GM19239 (cell line): Measurements from ENCODE around the gene SFRP5.

ENCODE experiments used
- DNase-seq: peaks from one replicate; pipeline ENCODE4 v3.0.0; 2011; ENCODE audit warnings: low spot score; ENCODE audit not compliant: insufficient read length
- FAIRE-seq: peaks from 2 replicates; lab custom pipeline; 2011; peaks lifted over from hg19 to GRCh38; lab: Jason Lieb, UNC

SFRP5 gene, protein sequence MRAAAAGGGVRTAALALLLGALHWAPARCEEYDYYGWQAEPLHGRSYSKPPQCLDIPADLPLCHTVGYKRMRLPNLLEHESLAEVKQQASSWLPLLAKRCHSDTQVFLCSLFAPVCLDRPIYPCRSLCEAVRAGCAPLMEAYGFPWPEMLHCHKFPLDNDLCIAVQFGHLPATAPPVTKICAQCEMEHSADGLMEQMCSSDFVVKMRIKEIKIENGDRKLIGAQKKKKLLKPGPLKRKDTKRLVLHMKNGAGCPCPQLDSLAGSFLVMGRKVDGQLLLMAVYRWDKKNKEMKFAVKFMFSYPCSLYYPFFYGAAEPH

DNA sequence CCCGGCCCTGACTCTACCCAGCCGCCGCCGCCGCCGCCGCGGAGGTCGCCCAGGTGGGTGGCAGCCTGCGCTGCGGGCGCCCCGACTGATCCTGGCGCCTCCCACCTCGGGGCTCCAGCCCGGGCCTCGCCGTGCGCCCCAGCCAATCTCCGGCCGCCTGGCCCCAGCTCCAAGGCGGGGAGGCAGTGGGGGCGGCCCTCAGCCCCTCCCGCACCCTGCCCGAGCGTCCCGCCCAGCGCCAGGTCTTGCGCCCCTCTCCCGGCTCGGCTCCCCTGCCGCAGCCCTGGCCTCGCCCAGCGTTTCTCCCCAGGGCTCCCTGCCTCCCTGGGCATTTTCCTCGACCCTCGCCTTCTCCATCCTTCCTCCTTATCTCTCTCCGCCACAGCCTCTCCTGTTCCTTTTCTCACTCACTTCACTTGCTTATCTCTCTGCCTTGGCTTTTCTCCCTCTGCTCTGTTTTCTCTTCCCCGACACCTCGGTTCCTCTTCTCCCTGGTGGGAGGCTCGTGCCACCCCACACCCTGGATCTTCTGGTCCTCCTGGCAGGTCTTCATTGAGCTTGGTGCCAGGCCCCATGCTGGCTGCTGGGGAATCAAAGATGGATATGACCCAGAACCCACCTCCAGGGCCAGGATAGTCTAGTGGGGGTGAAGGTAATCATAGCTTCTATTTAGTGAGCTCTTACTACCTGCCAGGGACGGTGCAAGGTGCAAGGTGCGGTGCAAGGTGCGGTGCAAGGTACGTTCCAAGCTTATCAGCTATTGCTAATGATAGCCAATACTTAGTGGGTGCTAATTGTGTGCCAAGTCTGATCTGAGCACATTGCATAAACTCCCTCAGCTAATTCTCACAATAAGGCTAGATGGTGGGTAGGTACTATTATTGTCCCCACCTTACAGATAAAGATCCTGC, at the start of gene SFRP5:
SFRP5 (minus strand) TSS at position 87 of the 911 bp plus-strand sequence. CDS start 166 bp downstream, outside the sequence.
- DNase-seq = no peak

DNA sequence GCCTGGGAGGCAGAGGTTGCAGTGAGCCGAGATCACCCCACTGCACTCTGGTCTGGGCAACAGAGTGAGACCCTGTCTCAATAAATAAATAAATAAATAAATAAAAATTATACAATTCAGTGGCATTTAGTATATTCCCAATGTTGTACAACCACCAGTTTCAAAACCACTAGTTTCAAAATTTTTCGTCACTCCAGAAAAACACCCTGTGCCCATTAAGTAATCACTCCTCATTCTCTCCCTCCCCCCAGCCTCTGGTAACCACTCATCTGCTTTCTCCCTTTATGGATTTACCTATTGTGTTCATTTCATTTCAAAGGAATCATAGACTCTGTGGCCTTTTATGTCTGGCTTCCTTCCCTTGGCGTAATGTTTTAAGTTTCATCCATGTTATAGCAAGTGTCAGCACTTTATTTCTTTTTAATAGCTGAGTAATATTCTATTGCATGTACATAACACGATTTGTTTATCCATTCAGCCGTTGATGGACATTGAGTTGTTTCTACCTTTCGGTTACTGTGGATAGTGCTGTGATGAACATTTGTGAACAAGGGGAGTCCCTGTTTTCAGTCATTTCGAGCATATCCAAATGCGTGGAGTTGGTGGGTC, 48.4 kb upstream of the SFRP5 start:
- DNase-seq (no peak), FAIRE-seq (no peak)

More for the DNA sequence above, at the start of gene SFRP5:
- no peak for FAIRE-seq

DNA sequence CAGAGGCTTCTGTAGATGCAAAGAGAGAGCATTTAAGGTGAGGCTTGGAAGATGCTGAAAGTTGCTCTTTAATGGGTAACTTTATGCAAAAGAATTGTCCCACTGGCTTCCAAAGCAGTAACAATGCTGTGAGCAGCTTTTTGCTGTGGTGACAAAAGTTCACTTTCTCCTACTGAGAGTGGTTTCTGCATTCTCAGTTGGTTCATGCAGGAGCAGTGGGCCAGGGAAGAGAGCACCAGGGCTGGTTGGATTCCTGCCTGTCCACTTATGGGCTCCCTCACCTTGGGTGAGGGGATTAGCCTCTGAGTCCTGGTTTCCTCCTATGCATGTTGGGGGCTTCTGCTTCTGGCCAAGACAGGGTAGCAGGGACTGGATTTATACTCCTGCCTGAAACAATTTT, 46.8 kb upstream of the SFRP5 start:
- no peak for DNase-seq
- FAIRE-seq = no peak

DNA sequence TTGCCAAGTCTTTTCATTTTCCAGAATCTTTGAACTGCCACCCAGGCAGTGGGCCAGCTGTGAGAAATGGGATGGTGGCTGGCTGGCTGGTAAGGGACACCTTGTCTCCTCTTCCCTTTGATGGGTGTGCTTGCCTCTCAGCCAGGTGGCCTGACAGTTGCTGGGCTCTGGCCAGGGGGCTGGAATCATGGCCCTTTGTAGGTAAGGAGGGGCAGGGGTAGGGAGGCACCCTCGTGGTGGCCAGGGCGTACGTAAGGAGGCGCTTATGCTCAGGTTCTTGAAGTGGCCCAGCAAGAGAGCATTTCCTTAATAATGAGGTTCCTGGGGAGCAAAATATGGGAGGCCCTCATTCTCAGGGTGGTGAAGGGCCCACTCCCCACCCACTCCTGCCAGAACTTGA, 44.8 kb upstream of the SFRP5 start:
- FAIRE-seq = no peak
- no peak for DNase-seq

DNA sequence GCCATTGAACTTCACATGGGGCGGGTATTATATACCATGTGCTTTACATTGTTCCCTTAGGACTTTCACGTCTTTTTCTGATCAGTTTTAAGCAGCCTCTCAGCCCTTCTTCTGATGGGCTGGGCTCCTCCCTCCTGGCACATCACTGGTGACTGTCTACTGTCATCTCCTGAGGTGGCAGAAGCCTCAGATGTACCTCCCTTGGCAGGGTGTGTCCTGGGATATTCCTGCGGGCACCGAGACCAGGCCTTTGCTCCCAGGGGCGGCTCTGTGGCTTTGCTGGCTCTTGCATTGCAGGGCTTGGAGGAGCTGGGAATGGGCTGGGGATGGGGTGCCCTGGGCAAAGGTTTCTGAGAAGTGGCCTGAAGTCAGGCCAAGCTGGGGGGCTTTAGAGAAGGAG, 43.2 kb upstream of the SFRP5 start:
- FAIRE-seq = no peak
- no peak for DNase-seq

DNA sequence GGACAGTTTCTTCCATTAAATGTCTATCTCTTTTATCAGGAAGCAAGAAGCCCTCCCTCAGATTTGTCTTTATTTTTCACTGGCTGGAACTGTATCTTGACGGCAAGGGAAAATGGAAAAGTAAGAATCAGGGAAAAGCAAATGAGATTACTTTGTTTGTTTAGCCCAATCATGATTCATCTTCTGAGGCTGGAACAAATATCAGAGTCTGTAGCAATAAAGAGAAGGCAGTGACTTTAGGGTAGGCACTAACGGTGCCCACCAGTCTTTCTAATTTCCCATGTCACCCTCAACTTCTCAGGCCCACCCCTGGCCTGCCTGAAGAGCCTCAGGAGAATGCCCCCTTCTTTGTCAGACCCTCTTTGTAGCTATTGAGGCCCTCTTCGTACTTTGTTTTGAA, 41.5 kb upstream of the SFRP5 start:
- DNase-seq (no peak), FAIRE-seq (no peak)

DNA sequence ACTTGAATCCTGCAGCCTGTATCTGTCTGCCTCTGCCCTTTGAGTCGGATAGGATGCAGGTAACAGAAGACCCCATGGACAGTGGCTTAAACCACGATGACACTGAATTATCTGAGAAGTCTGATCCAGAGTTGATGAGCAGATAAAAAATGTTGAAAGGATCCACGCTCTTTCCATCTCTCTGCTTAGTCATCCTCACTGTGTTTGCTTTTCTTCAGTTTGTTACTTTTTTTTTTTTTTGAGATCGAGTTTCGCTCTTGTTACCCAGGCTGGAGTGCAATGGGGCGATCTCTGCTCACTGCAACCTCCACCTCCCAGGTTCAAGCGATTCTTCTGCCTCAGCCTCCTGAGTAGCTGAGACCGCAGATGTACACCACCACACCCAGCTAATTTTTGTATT, 40.9 kb upstream of the SFRP5 start:
- FAIRE-seq (no peak), DNase-seq (no peak)

DNA sequence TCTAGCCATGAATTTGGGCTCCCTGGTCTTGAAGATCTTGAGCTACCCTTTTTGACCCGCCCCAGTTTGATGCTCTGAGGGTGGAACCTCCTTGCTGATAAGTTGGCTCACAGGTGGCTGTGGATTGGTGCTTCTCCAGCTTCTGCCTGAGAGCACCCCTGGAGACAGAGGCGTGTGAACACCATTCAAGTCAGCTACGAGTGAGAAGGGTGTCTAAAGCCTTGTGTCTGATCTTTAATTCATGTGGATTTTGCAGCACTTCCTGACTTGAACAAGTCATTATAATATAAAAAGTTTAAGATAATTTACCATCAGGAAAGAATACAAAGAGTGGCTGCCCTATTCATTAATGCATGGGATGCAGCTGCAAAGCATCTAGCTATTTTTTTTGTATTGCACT, 40.2 kb upstream of the SFRP5 start:
- FAIRE-seq = no peak
- no peak for DNase-seq

DNA sequence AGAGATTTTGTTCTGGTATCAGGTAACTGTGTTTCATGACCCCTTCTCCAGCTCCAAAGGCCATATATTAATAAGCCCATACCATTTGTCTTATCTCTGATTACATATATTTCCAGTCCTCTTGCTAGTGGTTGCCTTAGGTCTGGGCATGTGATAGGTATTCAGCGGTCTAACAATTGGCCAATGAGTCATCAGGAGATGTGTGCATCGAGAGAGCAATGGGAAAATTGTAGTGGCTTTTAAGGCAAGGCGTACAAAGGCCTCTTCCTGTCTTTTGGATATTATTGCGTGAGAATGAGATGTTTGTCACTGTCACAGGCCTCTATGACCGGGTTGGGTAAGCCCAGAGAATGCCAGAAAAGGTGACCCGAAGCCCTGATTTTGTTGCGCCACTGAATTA, 38.6 kb upstream of the SFRP5 start:
- FAIRE-seq (no peak), DNase-seq (no peak)

DNA sequence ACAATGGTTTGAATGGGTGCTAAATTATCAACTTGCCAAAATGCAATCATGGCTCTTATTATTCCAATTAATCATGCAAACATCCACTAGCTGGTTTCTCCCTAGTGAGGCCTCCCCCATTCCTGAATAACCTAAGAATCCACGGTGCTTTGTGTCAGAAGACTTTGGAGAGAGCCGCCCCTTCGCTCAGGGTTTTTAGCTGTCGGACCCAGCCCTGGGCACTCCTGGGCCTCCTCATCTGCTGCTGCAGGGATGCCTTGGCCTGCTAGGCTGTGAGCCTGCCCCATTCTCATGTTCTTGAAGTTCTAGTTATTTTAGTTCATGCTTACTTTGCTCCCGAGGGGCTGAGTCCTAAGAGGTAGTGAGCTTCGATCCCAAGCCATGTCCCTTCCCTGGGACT, 34.1 kb upstream of the SFRP5 start:
- DNase-seq = no peak
- no peak for FAIRE-seq

DNA sequence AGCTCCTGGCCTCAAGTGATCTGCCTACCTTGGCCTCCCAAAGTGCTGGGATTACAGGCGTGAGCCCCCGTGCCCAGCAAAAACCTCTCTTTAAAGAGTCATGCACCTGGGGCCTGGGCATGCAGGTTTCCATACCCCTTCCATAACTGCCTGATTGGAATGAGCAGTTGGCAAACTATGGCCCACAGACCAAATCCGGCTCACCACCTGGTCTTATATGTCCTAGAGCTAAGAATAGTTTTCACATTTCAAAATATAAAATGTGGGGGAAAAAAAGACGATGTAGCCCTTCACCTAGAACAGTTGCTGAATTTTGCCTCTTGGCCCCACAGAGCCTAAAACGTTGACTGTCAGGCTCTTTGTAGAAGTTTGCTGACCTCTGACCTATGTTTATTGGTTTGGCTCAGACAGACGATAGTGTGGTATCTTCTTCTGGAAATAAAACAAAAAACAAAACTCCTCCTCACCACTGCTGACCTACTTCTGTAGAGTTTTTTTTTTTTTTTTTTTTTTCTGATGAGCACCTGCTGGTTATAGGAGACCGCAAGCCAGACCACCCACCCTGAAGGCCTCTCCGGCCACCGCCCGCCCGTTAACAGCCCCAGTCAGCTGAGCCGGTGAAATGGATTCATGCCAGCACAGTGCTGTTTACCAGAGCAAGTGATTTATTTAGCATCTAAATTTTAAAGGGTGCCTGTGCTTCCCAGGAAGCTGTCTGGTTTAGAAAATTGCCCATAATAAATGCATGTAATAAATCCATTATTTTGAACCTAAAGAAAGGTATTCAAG, 33.5 kb upstream of the SFRP5 start:
- FAIRE-seq = no peak

DNA sequence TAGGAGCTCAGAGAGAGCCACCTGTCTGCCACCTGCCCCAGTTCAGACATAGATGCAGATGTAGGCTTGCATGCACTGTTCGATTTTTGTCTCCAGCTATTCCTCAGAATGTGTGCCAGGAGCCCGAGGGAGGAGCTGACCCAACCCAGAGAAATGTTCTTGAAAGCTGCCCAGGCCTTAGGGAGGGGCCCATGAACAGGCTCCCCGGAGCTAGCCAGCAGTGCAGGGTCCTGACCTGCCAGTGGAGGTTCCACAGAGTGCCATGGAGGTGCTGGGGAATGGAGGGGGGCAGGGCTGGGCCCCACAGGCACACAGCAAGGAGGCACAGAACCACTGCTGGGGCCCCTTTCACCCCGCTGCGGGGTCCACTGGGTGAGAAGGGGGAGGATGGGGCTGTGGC, 29.6 kb upstream of the SFRP5 start:
- FAIRE-seq (no peak), DNase-seq (no peak)

More for the DNA sequence above, 33.5 kb upstream of the SFRP5 start:
- DNase-seq = no peak

DNA sequence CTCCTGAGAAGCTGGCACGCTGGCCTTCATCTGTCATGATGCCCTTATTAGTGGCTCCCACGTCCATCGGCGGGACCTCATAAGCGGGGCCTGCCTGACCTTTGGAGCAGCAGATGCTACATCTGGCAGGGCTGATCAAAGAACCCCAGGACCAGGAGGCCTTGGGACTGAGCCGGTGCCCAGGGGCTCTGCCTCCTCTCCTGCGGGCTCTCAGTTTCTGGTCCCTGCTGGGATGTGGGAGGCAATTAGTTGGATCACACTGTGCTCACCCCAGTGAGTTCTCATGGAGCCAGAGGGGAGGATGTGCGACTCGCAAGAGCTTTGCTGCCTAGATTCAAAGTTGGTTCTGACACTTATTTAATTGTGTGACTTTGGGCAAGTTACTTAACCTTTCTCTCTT, 28.7 kb upstream of the SFRP5 start:
- FAIRE-seq (no peak), DNase-seq (no peak)

DNA sequence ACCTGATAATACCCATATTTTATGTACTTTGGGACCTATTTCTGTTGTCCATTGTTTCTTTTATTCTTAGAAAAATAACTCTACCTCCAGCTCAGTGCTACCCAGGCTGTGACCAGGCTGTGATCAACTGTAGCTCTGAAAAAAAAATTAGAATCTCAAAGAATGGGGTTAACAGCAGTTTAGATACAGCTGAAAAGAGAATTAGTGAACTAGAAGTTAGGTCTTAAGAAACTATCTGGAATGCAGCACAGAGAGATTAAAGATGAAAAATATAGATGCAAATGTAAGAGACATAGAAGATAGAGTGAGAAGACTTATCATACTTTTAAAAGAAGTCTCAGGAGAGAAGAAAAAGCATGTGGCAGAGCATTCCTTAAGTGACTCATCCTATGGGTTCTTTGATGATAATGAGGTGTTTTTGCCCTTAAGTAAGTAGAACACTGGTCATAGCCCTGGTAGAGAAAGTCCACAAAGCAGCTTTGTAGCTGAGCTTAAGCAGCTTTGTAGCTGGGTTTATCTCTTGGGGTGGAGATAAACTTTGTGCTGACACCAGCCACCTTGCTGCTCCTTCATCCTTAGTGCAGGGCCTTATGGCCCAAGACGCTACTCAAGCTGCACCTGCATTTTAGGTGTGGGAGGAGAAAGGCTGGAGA, 27.3 kb upstream of the SFRP5 start:
- FAIRE-seq (no peak), DNase-seq (no peak)

DNA sequence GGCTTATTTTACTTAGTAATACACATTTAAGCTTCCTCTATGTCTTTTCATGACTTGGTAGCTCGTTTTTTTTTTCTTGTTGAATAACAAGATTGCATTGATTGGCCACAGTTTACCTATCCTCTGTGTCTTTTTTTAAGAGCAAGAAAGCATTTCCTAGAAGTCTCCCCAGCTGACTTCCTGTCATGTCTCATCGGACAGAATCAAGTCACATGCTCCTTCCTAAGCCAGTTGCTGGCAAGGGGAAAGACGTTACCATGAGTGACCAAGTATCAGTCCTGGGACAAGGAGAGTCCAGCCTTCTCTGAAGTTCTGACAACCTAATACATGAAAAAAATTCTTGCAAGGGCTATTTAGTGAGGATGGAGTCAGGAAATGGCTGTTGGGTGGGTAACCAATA, 24.9 kb upstream of the SFRP5 start:
- no peak for FAIRE-seq
- no peak for DNase-seq

DNA sequence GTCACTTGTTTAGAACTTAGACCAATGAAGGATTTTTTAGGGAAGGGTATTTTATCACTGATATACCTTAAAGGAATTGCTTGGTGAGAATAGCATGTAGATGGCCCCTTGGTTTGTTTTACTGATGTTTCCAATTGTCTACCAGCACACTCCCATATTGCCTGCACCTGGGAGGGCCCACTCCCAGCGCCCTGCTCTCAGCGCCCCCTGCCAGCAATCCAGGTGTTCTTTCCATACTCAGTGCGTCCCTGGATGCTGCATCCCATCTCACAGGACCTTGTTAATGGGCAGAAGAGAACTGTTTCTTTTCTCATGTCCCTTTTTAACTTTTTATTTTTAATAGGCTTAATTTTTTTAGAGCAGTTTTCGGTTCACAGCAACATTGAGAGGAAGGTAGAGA, 24.1 kb upstream of the SFRP5 start:
- DNase-seq (no peak), FAIRE-seq (no peak)

DNA sequence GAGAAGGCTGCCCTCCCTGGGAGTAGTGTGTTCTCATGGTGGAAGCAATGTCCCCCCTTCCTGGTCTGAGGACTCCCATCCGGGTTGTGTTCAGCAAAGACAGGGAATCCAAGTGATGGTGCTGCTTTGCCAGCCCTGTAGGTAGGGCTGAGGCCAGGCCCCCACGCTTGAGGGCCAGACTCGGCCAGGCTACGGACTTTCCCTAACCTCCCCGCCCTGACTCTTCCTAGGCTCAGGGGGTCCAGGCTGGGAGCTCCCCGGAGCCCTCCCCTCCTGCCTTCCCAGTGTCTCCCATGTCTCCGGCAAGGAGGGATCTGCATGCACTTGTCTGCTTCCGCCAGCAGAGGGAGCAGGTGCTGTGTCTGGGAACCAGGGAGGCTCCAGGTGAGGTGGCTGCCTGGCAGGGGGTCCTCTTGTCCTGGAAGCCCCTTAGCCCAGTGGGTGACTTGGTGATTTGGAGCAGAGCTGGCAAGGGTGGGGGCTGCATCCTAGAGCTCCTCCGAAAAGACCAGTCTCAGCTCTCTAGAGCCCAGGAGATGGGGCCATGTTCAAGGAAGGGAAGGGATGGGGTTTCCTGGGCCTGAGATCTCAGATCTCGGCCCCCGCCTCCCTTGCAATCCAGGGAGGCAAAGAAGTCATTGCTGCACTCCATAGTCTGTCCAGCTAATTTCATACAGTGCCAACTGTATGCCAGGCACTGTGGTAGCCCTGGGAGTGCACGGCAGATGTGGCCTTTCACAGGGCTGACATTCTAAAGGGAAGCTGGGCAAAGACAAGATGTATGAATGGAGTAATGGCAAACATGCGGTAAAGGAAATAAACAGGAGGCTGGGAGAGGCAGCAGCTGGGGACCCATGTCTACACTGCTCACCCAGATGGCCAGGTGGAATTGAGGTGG, 20.3 kb upstream of the SFRP5 start:
- FAIRE-seq = peak; percentile 73

DNA sequence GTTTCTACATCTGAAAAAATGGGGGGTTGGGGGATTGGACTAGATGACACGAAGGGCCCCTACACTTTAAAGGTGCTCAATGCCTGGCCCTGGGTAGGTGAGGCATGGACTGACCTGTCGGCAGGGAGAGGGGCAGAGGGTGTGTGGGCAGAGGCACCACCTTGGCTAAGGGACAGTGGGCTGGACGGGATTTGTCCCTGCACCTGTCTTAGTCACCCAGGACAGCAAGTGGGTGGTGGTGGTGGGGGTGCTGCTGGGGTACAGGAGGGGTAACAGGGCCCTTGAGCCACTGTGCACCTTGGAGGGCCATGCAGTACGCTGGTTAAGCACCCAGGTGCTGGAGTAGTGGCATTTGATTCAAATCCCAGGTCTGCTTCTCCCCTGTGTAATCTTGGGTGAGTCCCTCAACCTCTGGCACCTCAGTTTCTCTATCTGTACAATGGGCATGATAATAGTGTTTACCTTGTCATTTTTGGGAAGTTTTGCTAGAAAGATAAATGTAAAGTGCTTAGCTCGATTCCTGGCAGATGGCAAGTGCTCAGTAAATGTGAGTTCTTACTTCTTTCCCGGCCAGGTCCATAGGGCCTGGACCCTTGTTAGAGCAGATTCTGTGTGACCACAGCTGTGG, 18.1 kb upstream of the SFRP5 start:
- DNase-seq = no peak
- no peak for FAIRE-seq

More for the DNA sequence above, 20.3 kb upstream of the SFRP5 start:
- peak; percentile 72 for DNase-seq
